Left colon (tissue), 2 donors: ENCODE data around the gene CLIC6. TPM values are rescaled to one million over a fixed set of nuclear protein-coding genes. Genes with fewer than 3 reads are reported as not detected.
"Not testable (repeated sequence)": the region's sequence is repeated elsewhere in the genome, so short reads cannot be mapped to it uniquely, and the experiment has no call there.

ENCODE experiments used
- ATAC-seq: fragments of 200-7000 bp; cut with Tn5 transposase; one replicate; pipeline ENCODE4 v1.9.1; 2020; ENCODE audit warnings: mild to moderate bottlenecking, moderate library complexity
- DNase-seq, 2 donors: peaks; one replicate each; pipeline ENCODE4 v3.0.0-alpha.2; 2020
- intact Hi-C, 2 donors: fragments of 100-400 bp; cut with DNase I in 1 of 2; cut with micrococcal nuclease in 1 of 2; formaldehyde crosslinking; loops; one replicate each; pipeline versions ENCODE4 v1.11.2 to v1.14.0; 2022; cut with DNase I, micrococcal nuclease
- total RNA-seq, 2 donors: library from RNA; stranded (reverse); fragmentation: NEBNext Ultra II Directional; extraction: Animal tissue kit (Norgen Biotek cat#: 25700); gene quantifications; one replicate each; pipeline ENCODE4 v1.2.1, GENCODE V29; 2021
- donor health status: DM: no; HTN: no; CAD: no.
- donor health status: DM: yes; HTN: yes; CAD: no.

The CLIC6 gene
- total RNA-seq, 2 donors from 2014 or later, result 0.61 to 15.0 TPM

- ATAC-seq, result peak; percentile 44
- intact Hi-C loops, result no loop called here
- DNase-seq, result no peak
Measured at GRCh38 chr21:34649400-34649799, 19.4 kb upstream of the CLIC6 start.

DNA sequence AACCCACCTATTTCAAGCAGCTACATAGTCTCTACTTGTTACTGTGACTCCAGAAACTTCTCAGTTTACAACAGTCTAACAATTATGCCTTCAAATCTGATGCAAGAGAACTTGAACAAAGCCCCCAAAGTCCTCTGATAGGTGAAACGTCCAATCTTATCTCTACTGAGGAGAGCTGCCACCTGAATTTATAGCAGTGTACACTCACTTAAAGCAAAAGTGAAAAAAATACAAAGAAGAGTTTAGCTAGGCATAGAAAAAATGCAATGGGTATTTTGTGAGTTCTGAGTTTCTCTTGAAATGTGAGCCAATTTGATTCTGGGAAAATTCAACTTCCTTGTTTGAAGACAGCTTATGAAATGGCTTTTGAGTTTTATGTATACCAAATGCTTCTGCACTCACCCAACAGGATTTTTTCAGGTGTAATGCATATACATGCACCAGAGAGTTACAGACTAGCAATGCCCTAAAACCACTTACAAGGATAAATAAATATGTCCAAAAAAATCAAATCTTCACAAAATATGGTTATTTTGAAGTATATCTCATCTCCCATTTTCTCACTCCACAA, 17.8 kb upstream of the CLIC6 start:
- intact Hi-C loops, result no loop called here
- no peak for ATAC-seq

DNA sequence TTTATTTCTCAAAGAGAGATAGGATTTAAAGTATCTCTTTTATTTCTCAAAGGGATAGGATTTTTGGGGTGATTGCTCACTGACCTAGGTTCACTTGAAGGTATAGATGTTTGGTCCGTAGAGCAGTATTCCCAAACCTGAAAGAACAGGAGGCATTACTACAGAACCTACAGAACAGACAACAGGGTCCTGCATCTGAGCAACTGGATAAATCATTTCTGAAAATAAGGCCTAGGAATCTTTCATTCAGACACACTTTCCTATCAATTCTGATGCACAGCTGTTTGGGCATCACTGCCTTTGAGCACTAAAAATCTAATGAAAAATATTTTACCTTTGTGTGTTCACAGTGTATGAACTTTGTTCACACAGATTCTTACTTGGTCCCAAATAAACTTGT, 17.2 kb upstream of the CLIC6 start:
- intact Hi-C loops, result no loop called here
- DNase-seq, result no peak

More for the DNA sequence above, 17.8 kb upstream of the CLIC6 start:
- DNase-seq, result no peak

GRCh38 chr21:34653522-34653921, 15.3 kb upstream of the CLIC6 start:
- ATAC-seq (no peak), DNase-seq (no peak)
- intact Hi-C loops, result no loop called here

More for the DNA sequence above, 17.2 kb upstream of the CLIC6 start:
- ATAC-seq, result no peak

- ATAC-seq (no peak), DNase-seq (no peak)
- intact Hi-C loops, result no loop called here
Measured at GRCh38 chr21:34661848-34662247, 6.9 kb upstream of the CLIC6 start.

DNA sequence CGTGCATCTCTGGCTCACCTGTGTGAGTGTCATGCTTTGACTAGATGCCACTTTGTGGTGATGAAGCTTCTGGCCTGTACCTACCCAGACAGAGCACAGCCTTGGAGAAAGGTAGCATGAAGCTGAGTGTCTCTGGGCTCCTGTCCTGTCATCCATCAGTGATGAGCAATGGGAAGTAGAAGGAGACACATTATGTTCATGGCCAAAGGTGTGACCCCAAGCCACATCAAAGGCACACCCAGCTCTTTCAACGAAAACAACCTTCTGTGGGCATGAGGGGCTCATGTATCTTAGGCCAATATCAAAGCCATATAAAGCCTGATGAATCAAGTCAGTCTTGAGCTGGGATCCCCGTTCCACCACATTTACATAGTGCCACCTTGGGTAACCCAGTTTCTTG, 1.0 kb upstream of the CLIC6 start:
- intact Hi-C loops, result no loop called here
- no peak for DNase-seq
- ATAC-seq, result no peak

GRCh38 chr21:34669149-34669879, 520 bp downstream of the CLIC6 start:
- intact Hi-C loops, result no loop called here
- DNase-seq (no peak), ATAC-seq (peak; percentile 25)

GRCh38 chr21:34669880-34670219, 1.1 kb downstream of the CLIC6 start:
- ATAC-seq, intact Hi-C loops, DNase-seq: not testable (repeated sequence)

GRCh38 chr21:34670220-34670961, 1.6 kb downstream of the CLIC6 start:
- DNase-seq (no peak), ATAC-seq (peak; percentile 27)
- intact Hi-C loops, result no loop called here

DNA sequence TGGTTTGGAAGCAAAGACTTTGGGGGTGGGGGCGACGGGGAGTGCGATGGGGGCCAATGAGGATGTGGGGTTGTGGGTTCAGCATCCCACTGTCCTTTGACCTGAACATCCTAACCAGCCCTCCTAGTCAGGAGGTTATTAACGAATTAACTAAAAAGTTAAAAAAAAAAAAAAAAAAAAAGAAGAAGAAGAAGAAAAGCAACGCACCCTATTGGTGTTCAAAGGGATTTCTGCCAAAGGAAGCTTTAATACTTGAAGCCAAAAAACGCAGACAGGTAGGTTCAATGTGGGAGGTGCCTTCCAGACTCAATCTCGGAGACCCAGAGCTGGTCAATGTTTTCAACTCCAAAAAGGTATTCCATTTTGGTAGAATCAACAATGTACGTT, 2.2 kb downstream of the CLIC6 start:
- ATAC-seq, result no peak
- intact Hi-C loops, result no loop called here
- no peak for DNase-seq

DNA sequence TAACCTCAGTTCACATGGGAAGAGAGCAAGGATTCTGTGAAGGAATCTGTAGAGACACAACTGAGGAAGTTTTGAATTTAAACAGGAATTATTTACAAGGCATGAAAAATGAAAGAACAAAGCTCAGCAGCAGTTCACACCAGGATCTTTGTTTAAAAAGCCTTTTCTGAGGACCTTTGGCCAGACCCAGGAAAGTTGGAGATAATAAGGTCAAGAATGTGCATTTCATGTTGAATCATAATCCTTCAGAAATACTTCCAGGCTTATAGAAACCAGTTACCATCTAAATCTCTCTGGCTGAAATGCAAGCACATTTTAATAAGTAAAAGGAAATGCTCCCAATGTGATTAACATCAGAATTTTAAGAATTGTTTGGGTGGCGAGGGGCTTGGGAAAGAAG, 2.7 kb downstream of the CLIC6 start:
- intact Hi-C loops, result no loop called here

GRCh38 chr21:34671891-34672290, 3.1 kb downstream of the CLIC6 start:
- intact Hi-C loops, result no loop called here
- no peak for ATAC-seq
- no peak for DNase-seq

More for the DNA sequence above, 2.7 kb downstream of the CLIC6 start:
- no peak for ATAC-seq
- no peak for DNase-seq

DNA sequence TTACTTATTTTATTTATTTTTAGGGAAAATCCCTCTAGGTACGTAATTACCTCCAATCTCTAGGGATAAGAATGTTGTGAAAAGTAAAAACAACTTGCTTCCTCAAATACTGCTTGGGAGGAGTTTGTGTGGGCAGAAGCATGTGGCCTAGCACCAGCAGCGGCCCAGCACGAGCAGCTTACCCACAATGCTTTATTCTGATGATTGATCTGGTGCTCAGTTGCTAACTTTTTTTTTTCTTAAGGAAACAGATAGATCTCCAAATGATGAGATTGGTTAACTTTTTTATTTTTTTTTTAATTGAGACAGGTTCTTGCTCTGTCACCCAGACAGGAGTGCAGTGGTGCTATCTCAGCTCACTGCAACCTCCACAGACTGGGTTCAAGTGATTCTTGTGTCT, 4.2 kb downstream of the CLIC6 start:
- no peak for ATAC-seq
- intact Hi-C loops, result no loop called here
- DNase-seq, result no peak

- no peak for DNase-seq
- intact Hi-C loops, result no loop called here
- ATAC-seq, result no peak
Measured at GRCh38 chr21:34674468-34674867, 5.7 kb downstream of the CLIC6 start.

DNA sequence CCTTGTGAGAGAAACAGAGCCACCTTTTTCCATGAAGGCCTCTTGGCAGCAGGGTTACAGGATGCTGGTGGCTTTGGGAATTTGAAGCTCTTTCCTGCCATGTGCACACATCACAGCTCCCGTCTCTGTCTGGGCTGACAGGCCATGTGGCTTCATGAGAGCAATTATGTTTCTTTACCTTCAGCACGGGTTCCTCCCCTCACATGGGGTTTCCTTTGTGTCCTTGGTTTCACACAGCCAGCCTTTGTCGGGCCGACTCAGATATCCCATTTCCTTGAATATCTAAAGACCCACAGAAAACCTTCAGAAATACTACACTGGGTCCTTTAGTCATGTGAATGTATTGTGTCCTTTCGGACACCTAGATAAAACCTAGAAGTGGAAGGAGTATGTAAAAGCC, 7.1 kb downstream of the CLIC6 start:
- ATAC-seq, result no peak

DNA sequence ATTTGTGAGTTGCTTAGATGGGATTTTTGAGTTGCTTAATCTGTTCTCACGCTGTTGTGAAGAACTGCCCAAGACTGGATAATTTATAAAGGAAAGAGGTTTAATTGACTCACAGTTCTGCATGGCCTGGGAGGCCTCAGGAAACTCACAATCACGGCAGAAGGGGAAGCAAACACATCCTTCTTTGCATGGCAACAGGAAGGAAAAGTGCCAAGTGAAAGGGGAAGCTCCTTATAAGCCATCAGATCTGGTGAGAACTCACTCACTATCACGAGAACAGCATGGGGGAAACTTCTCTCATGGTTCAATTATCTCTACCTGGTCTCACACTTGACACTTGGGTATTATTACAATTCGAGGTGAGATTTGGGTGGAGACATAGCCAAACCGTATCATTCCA, 10.3 kb downstream of the CLIC6 start:
- ATAC-seq (no peak), DNase-seq (no peak)
- intact Hi-C loops, result no loop called here

More for the DNA sequence above, 7.1 kb downstream of the CLIC6 start:
- intact Hi-C loops, result no loop called here
- DNase-seq, result no peak

DNA sequence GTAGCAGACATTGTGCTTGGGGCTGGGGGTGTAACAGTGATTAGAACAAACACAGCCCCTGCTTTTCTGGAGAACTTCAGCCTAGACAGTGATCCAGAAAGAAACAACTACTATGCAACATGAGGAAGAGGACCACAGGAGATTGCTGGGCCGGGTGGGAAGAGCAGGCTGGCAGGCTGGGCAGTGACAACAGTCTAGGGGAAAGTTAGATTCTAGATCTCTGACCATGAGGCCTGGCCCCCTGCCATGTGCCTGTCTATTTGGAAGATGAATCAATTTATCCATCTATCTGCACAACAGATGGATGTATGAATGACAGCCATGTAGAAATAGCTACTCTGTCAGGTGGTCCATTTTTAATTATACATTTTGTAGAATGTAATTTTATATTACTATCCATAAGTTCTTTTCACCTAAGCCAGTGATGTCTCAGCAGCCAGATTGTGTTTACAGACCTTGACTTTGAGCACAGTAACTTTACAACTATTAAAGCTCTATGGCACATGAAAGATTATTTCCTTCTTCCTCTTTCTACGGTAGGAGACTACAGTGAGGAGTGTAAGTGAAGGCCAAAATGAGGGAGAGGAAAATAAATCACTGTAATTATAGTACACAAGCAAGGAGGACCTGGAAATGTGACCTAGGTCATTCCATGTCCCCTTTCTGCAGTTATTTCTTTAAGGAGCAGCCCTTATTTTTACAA, 15.5 kb downstream of the CLIC6 start:
- ATAC-seq, result peak; percentile 91
- DNase-seq, result peak in 1 of 2 donors; percentile 43
- intact Hi-C loops, result no loop called here

GRCh38 chr21:34687065-34687464, 18.3 kb downstream of the CLIC6 start:
- intact Hi-C loops, result no loop called here
- no peak for ATAC-seq
- no peak for DNase-seq

DNA sequence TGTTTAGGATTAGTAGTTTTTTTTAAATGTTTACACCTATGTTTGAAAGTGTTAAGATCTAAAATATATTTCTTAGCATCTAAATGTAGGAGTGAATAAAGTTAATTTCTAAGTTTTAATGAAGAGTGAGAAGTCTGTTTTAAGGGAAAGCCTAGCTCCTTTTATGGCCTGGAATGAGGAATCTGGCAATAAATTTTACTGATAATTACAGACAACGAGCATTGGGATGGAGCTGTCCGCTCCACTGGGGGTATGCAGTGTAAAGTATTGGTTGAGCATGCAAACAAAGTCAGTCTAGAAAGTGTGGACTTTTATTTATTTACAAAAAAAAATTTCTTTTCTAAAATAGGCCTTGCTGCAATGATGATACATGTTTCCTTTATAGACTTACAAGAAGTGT, 19.0 kb downstream of the CLIC6 start:
- no peak for DNase-seq

DNA sequence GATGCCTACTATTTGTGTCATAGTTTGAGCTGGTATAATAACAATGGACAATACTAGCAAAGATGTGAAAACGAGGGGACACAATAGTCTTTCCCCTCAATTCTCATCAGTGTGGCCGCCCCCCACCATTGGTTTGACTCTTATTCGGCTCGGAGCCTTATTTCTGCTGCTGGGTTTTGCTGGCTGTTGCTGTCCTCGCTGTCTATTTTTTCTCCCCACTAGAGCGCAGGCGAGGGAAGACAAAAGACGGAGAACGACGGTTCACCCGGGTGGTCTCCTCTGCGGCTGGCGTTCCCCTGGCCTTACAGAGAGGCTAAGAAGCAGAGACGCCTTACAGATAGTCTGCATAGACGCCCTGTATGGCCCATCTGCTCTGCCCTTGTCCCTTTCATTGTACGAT, 19.4 kb downstream of the CLIC6 start:
- DNase-seq (peak in 1 of 2 donors; percentile 81), ATAC-seq (peak; percentile 16)
- intact Hi-C loops, result no loop called here

More for the DNA sequence above, 19.0 kb downstream of the CLIC6 start:
- ATAC-seq, result no peak
- intact Hi-C loops, result no loop called here
